Keratinocyte (primary cell): Measurements from ENCODE around the gene ODF4. TPM values are rescaled to one million over a fixed set of nuclear protein-coding genes. Genes with fewer than 3 reads are reported as not detected.
A peak's percentile ranks its signal among the peaks of the same experiment; 100 is the strongest.

ENCODE experiments used
- DNase-seq: peaks from one replicate; pipeline ENCODE4 v3.0.0-alpha.2; 2011; ENCODE audit warnings: low read depth, missing footprints, low spot score
- FAIRE-seq: peaks from 2 replicates; lab custom pipeline; 2011; peaks lifted over from hg19 to GRCh38; lab: Jason Lieb, UNC
- H2AFZ ChIP-seq: 2 replicates; pipeline ENCODE4 v1.6.0; 2012; ENCODE audit warnings: low read length, control low read depth, inconsistent platforms; ENCODE audit not compliant: control insufficient read depth
- H3K27ac ChIP-seq: 2 replicates; pipeline ENCODE4 v1.5.1; 2011; ENCODE audit warnings: low read length; ENCODE audit not compliant: control insufficient read depth, insufficient read depth
- H3K27me3 ChIP-seq: 3 replicates; pipeline ENCODE4 v1.6.0; 2011; ENCODE audit warnings: low read length; ENCODE audit not compliant: control insufficient read depth, insufficient read depth; ENCODE audit errors: extremely low read depth
- H3K36me3 ChIP-seq, 2 experiments: 2 replicates in 1 of 2; 3 replicates in 1 of 2; pipeline ENCODE4 v1.5.1; 2011; ENCODE audit warnings: low read length in 2 of 2, mild to moderate bottlenecking in 1 of 2; ENCODE audit not compliant: control insufficient read depth in 2 of 2, insufficient read depth in 2 of 2; ENCODE audit errors: extremely low read depth in 1 of 2
- H3K4me1 ChIP-seq: 3 replicates; pipeline ENCODE4 v1.5.1; 2011; ENCODE audit warnings: low read length; ENCODE audit not compliant: control insufficient read depth, insufficient read depth; ENCODE audit errors: extremely low read depth
- H3K4me2 ChIP-seq: 3 replicates; pipeline ENCODE4 v1.6.0; 2011; ENCODE audit warnings: low read depth, low read length; ENCODE audit not compliant: control insufficient read depth, insufficient read depth; ENCODE audit errors: extremely low read depth
- H3K4me3 ChIP-seq, 3 experiments: fragments of 200-600 bp in 1 of 3; sonication (generic) in 1 of 3; 2 replicates in 2 of 3; 3 replicates in 1 of 3; pipeline ENCODE4 v1.5.1; 2011 to 2016; ENCODE audit warnings: low read length in 3 of 3, mild to moderate bottlenecking in 3 of 3, control low read depth in 2 of 3, inconsistent platforms in 1 of 3, low read depth in 1 of 3, mixed read lengths in 1 of 3, mixed run types in 1 of 3, moderate library complexity in 1 of 3; ENCODE audit not compliant: control insufficient read depth in 2 of 3, insufficient read depth in 2 of 3; ENCODE audit errors: extremely low read depth in 1 of 3
- H3K79me2 ChIP-seq: 2 replicates; pipeline ENCODE4 v1.6.0; 2012; ENCODE audit warnings: low read length; ENCODE audit not compliant: control insufficient read depth, insufficient read depth
- H3K9ac ChIP-seq: 3 replicates; pipeline ENCODE4 v1.6.0; 2011; ENCODE audit warnings: low read length; ENCODE audit not compliant: control insufficient read depth, insufficient read depth; ENCODE audit errors: extremely low read depth
- H3K9me1 ChIP-seq: 3 replicates; pipeline ENCODE4 v1.6.0; 2011; ENCODE audit warnings: low read length; ENCODE audit not compliant: control insufficient read depth, insufficient read depth; ENCODE audit errors: extremely low read depth
- H3K9me3 ChIP-seq: 2 replicates; pipeline ENCODE4 v1.5.1; 2012; ENCODE audit warnings: low read depth, low read length; ENCODE audit not compliant: control insufficient read depth
- H4K20me1 ChIP-seq: 3 replicates; pipeline ENCODE4 v1.6.0; 2011; ENCODE audit warnings: low read length; ENCODE audit not compliant: control insufficient read depth, insufficient read depth; ENCODE audit errors: extremely low read depth
- CTCF ChIP-seq, 3 experiments: IDR thresholded peaks in 1 of 3; conservative IDR thresholded peaks in 1 of 3; optimal IDR thresholded peaks in 1 of 3; 2 replicates in 2 of 3; 3 replicates in 1 of 3; pipeline versions ENCODE3 to v1.5.1; 2011; ENCODE audit warnings: low read length in 3 of 3, mild to moderate bottlenecking in 3 of 3, moderate library complexity in 2 of 3, control low read depth in 1 of 3, inconsistent platforms in 1 of 3; ENCODE audit not compliant: insufficient read depth in 2 of 3; ENCODE audit errors: extremely low read depth in 1 of 3
- EZH2 ChIP-seq: IDR thresholded peaks from one replicate; pipeline ENCODE4 v1.6.1; 2012; ENCODE audit warnings: inconsistent platforms, mild to moderate bottlenecking, low read length, moderate library complexity
- dilution Hi-C: fragments of 300-500 bp; cut with MboI; formaldehyde crosslinking; loops from one replicate; pipeline ENCODE4 v1.7.0; 2020; ENCODE audit warnings: low sequenced_read_pairs; ENCODE audit not compliant: extremely low pct_ligation_motif_present
- polyA plus RNA-seq, 5 experiments: library from polyadenylated mRNA; depleted of rRNA in 3 of 5; stranded (reverse) in 3 of 5; stranded (forward) in 1 of 5; unstranded in 1 of 5; fragments of >200 nt; gene quantifications; 1 replicate in 1 of 5; 2 replicates in 3 of 5; 3 replicates in 1 of 5; pipeline versions ENCODE4 v1.2.1 to v1.2.3, GENCODE V29; 2011 to 2012; ENCODE audit warnings: missing spikeins in 2 of 5, low read depth in 1 of 5, low replicate concordance in 1 of 5

The ODF4 gene
- polyA plus RNA-seq, 1 donor (not counting 4 experiments of a cell fraction or from before 2014, with no cell fraction given), result not detected

- peak overlapping the region; percentile 40 for H2AFZ ChIP-seq
- no peaks in the 10 kb centered on the region for H3K9me1 ChIP-seq
- peak overlapping the region; percentile 9 for H3K9ac ChIP-seq
- H3K4me1 ChIP-seq, result peaks cover 27% of the 10 kb centered on the region
- H3K27me3 ChIP-seq, result no peaks in the 10 kb centered on the region
- dilution Hi-C loops, result no loop called here
- no peak overlapping the region for H3K4me3 ChIP-seq
- H3K4me2 ChIP-seq, result peak overlapping the region; percentile 54
- no peaks in the 10 kb centered on the region for H3K36me3 ChIP-seq
- no peaks in the 10 kb centered on the region for H4K20me1 ChIP-seq
- TF ChIP-seq EZH2, result no peak
- TF ChIP-seq CTCF (optimal IDR thresholded peaks at IDR 0.05 in 1 of 3, IDR thresholded peaks at IDR 0.05 in 1 of 3, conservative IDR thresholded peaks at IDR 0.05 in 1 of 3; ENCODE audit: extremely low read depth in 1 of 3, insufficient read depth in 2 of 3, low read length in 3 of 3), result no peak
- peak overlapping the region; percentile 52 for H3K27ac ChIP-seq
- DNase-seq (no peak), FAIRE-seq (no peak)
- H3K79me2 ChIP-seq, result no peaks in the 10 kb centered on the region
- H3K9me3 ChIP-seq, result no peaks in the 10 kb centered on the region
These were observed 52.6 kb downstream of the ODF4 start for GRCh38 chr17:8392274-8392673.

- TF ChIP-seq EZH2 (no peak), CTCF (optimal IDR thresholded peaks at IDR 0.05 in 1 of 3, IDR thresholded peaks at IDR 0.05 in 1 of 3, conservative IDR thresholded peaks at IDR 0.05 in 1 of 3; ENCODE audit: extremely low read depth in 1 of 3, insufficient read depth in 2 of 3, low read length in 3 of 3) (no peak)
- H2AFZ ChIP-seq, result no peak overlapping the region
- H3K4me2 ChIP-seq, result peak overlapping the region; percentile 18
- H3K27me3 ChIP-seq, result peaks cover 2% of the 10 kb centered on the region
- dilution Hi-C loops, result no loop called here
- H3K9me1 ChIP-seq, result no peaks in the 10 kb centered on the region
- peaks cover 27% of the 10 kb centered on the region for H3K4me1 ChIP-seq
- peak overlapping the region; percentile 80 for H3K27ac ChIP-seq
- no peak overlapping the region for H3K4me3 ChIP-seq
- H3K79me2 ChIP-seq, result no peaks in the 10 kb centered on the region
- H4K20me1 ChIP-seq, result no peaks in the 10 kb centered on the region
- DNase-seq, result no peak
- H3K9me3 ChIP-seq, result no peaks in the 10 kb centered on the region
- peak overlapping the region; percentile 52 for H3K9ac ChIP-seq
- peak; percentile 9 for FAIRE-seq
- H3K36me3 ChIP-seq, result no peaks in the 10 kb centered on the region
These were observed 53.2 kb downstream of the ODF4 start for GRCh38 chr17:8392674-8393469.
